Kidney epithelial cell (primary cell): Measurements from ENCODE around the gene OR7C2. TPM values are rescaled to one million over a fixed set of nuclear protein-coding genes. Genes with fewer than 3 reads are reported as not detected.

Source experiments
- DNase-seq: peaks from one replicate; pipeline ENCODE4 v3.0.0-alpha.2; 2010; ENCODE audit warnings: low read depth
- H3K27me3 ChIP-seq: 2 replicates; pipeline ENCODE4 v1.6.0; 2011; ENCODE audit warnings: low read length; ENCODE audit not compliant: control insufficient read depth, insufficient read depth
- H3K36me3 ChIP-seq: 2 replicates; pipeline ENCODE4 v1.5.1; 2011; ENCODE audit warnings: low read length; ENCODE audit not compliant: control insufficient read depth, insufficient read depth
- H3K4me3 ChIP-seq: 2 replicates; pipeline ENCODE4 v1.5.1; 2011; ENCODE audit warnings: low read depth, mild to moderate bottlenecking, control low read depth, low read length
- total RNA-seq: library from RNA; depleted of rRNA; stranded (reverse); fragments of >200 nt; gene quantifications from 2 replicates; pipeline ENCODE4 v1.2.3, GENCODE V29; 2015
- TF ChIP-seq, protein P1 (sequence below): IDR thresholded peaks from 2 replicates; pipeline ENCODE4 v1.5.1; 2011; ENCODE audit warnings: mild to moderate bottlenecking, moderate library complexity, low read length, control low read depth, inconsistent platforms; ENCODE audit not compliant: insufficient read depth, poor library complexity, severe bottlenecking

The OR7C2 gene
- total RNA-seq, 1 donor from 2014 or later, result not detected

DNA sequence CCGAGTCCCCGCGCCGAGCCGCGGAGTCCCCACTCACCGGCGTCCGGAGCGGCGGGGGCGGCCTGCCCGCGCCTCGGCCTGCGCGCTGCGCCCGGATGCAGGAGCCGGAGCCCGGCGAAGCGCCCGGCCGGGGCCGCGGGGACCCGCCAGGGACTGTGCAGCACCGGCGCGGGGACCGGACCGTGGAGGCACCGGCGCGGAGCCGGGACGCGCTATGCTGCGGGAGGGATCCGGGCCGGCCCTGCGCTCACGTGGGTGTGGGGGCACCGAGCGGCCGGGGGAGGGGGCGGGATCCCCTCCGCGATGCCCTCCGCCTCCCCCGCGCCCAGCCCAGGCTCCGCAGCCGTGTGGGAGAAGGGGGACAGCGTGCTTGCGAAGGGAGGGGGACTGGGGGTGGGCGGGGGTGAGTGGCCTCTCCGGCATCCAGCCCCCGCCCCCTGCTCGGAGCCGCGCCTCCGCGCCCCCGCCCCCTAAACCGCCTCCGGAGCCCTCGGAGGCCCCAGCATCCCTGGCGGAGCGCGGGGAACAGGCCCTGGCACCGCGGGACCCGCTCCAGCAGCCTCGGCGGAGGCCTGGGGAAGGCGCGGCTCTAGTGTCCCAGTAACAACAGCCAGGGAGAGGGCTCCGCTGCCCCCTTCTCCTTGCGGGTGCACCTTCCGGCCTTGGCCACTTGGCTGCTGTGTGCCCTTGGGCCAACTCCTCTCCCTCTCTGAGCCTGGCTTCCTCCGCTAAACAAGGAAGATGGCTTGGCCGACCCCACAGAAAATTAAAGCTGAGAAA, 38.4 kb downstream of the OR7C2 start, which contains the start of gene SLC1A6:
TSS of gene SLC1A6 (minus strand) at position 389 of the 780 bp plus-strand sequence. CDS start 6,954 bp downstream, outside the sequence.
- TF ChIP-seq, protein P1, sequence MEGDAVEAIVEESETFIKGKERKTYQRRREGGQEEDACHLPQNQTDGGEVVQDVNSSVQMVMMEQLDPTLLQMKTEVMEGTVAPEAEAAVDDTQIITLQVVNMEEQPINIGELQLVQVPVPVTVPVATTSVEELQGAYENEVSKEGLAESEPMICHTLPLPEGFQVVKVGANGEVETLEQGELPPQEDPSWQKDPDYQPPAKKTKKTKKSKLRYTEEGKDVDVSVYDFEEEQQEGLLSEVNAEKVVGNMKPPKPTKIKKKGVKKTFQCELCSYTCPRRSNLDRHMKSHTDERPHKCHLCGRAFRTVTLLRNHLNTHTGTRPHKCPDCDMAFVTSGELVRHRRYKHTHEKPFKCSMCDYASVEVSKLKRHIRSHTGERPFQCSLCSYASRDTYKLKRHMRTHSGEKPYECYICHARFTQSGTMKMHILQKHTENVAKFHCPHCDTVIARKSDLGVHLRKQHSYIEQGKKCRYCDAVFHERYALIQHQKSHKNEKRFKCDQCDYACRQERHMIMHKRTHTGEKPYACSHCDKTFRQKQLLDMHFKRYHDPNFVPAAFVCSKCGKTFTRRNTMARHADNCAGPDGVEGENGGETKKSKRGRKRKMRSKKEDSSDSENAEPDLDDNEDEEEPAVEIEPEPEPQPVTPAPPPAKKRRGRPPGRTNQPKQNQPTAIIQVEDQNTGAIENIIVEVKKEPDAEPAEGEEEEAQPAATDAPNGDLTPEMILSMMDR, result no peak
- Histone ChIP-seq H3K27me3 (peaks cover 20% of the 10 kb centered on the region), H3K36me3 (no peaks in the 10 kb centered on the region), H3K4me3 (no peak within 1 kb of the TSS)
- no peak for DNase-seq

DNA sequence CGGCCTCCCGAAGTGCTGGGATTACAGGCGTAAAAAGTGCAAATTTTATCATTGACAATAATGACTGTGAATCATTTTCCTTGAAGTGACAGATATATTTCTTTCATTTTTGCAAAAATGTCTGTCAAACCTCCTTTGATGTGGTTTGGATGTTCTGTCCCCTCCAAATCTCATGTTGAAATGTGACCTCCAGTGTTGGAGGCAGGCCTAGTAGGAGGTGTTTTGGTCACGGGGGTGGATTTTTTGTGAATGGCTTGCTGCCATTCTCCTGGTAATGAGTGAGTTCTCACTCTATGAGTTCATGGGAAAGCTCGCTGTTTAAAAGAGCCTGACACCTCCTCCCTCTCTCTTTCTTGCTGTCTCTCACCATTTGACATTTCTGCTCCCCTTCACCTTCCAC, 43.8 kb downstream of the OR7C2 start:
- H3K27me3 ChIP-seq, result peaks cover 4% of the 10 kb centered on the region
- no peak for DNase-seq
- no peaks in the 10 kb centered on the region for H3K36me3 ChIP-seq
- no peak overlapping the region for H3K4me3 ChIP-seq
- TF ChIP-seq, protein P1, result no peak

Other genes starting within 250 kb of the OR7C2 start
- gene ADGRE2, start 162.9 kb upstream of the OR7C2 start, total RNA-seq, result 0.21 and 0.27 TPM in 2 replicates
- gene OR7A5, start 106.3 kb upstream of the OR7C2 start, total RNA-seq, result not detected in 2 replicates
- gene OR7C1, start 106.3 kb upstream of the OR7C2 start, total RNA-seq, result not detected in 2 replicates
- not detected in 2 replicates for gene OR7A10, start 92.6 kb upstream of the OR7C2 start, total RNA-seq
- not detected in 2 replicates for gene OR7A17, start 55.4 kb upstream of the OR7C2 start, total RNA-seq
- gene SLC1A6, start 38.4 kb downstream of the OR7C2 start, total RNA-seq, result not detected in 2 replicates
- gene CASP14, start 108.0 kb downstream of the OR7C2 start, total RNA-seq, result not detected in 2 replicates
- gene OR1I1, start 140.7 kb downstream of the OR7C2 start, total RNA-seq, result not detected in 2 replicates
- 28.4 and 47.0 TPM in 2 replicates for gene SYDE1, start 165.9 kb downstream of the OR7C2 start, total RNA-seq